ENCODE results near the gene CNOT4.

The CNOT4 gene

DNA sequence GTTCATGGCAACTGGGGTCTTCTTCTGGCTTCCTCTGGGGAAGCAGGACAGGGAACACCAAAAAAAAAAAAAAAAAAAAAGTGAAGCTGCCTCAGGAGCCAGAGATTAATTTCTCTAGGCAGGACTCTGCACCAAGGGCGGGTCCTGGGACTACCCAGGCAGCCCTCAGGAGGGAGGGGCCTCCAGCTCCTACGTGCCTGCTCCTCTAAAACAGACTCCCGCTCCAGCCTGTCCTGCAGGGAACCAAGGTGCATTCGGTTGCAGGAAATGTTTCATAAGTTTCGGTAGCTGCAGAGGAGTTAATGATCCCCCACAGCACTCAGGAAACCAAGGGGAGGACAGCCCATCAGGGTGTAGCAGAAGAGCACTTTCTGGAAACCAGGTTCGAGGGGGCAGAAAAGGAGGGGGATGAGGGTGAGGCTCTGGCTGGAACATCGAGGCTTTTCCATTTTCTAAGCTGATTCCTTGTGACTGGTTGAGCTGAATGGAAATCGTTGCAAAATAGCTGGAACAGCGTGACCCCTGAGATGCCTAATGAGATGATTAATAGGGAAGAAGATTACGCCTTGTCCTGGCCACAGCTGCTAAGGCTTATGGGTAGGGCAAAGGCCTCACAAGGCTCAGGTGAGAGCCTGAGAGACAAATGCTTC, 192.1 kb downstream of the CNOT4 start:
- no peak for DNase-seq

DNA sequence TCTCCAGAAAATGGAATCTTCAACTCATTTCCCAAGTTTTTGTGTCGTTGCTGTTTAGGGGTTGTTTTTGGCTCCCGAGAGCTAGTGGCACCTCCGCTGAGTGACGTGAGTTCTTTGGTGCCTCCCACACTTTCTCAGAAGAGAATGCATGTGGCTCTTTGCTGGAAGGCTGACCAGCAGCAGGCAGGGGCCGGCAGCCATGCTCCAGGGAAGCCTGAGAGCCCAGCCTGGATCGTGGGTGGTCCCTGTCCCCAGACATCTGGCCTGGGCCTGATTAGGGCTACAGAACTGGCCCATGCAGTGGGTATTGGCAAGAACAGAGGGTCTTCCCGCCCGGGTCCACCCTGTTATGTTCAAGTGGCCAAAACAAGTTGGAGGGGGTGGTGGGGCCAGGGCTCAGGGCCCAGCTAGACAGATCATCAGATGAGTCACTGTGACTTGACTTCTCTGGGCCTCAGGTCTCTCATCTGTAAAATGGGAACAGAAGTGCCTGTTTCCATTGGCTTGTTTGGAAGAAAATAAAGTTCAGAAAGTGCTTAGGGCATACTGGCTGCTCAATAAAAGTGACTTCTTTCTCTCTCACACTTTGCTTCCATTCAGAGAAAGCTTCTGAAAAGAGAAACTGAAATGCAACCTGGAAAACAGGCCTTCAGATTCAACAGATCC, 193.1 kb downstream of the CNOT4 start:
- DNase-seq, result no peak

DNA sequence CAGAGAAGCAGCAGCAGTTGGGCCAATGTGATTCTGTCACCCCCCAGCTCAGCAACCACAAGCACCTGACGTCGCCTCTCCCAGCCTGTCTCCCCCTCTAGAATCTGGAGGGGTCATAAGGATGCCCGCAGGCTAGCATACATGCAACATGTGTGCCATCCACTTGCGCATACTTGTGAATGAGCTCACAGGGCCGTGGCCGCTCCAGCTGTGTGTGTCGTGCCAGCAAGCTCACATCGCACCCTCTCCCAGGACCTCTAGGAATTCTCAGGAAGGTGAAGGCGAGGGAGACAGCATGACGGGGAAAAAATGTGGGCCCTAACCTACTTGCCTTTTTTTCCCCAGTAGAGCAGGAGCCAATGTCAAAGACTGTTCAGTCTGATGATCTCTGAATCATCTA, 195.9 kb downstream of the CNOT4 start:
- no peak for DNase-seq

Data from NCI-H1694 treated with DMSO at 0.1 percent for 48 hours (cell line).